GM23338 (cell line): ENCODE measurements around the gene OMA1.
A peak's percentile ranks its signal among the peaks of the same experiment; 100 is the strongest.

Source experiments
- CREB1 ChIP-seq: fragments of 250-450 bp; sonication (Bioruptor Pico); IDR thresholded peaks from 2 replicates; pipeline ENCODE4 v1.5.0; 2020; ENCODE audit warnings: low read depth, mild to moderate bottlenecking, moderate library complexity
- CTCF ChIP-seq, 2 experiments: fragments of 200-600 bp in 1 of 2; sonication (generic) in 1 of 2; conservative IDR thresholded peaks; 2 replicates each; pipeline versions ENCODE4 v1.5.1 to v1.6.1; 2016 to 2017; ENCODE audit warnings: antibody characterized with exemption in 2 of 2, low read depth in 2 of 2, mild to moderate bottlenecking in 2 of 2, moderate library complexity in 1 of 2
- EZH2 ChIP-seq: fragments of 200-600 bp; sonication (generic); IDR thresholded peaks from one replicate; pipeline ENCODE4 v1.8.0; 2017; ENCODE audit warnings: antibody characterized with exemption, mild to moderate bottlenecking, low read depth; ENCODE audit not compliant: unreplicated experiment
- EZH2phosphoT487 ChIP-seq: fragments of 200-600 bp; sonication (generic); IDR thresholded peaks from one replicate; pipeline ENCODE4 v1.8.1; 2018; ENCODE audit warnings: antibody characterized with exemption; ENCODE audit not compliant: unreplicated experiment
- JUNB ChIP-seq: IDR thresholded peaks from one replicate; pipeline ENCODE4 v1.6.1; 2016; ENCODE audit warnings: antibody characterized with exemption; ENCODE audit not compliant: unreplicated experiment
- POLR2AphosphoS5 ChIP-seq: IDR thresholded peaks from 2 replicates; pipeline ENCODE4 v1.6.1; 2016; ENCODE audit warnings: antibody characterized with exemption, low read depth
- REST ChIP-seq: IDR thresholded peaks from one replicate; pipeline ENCODE4 v1.6.1; 2018; ENCODE audit warnings: antibody characterized with exemption; ENCODE audit not compliant: unreplicated experiment

- TF ChIP-seq EZH2 (no peak), CREB1 (no peak), CTCF (conservative IDR thresholded peaks at IDR 0.05; ENCODE audit: low read depth in 2 of 2) (peak; percentile 78 to 92), POLR2AphosphoS5 (no peak), EZH2phosphoT487 (no peak), REST (no peak), JUNB (no peak)
Observed at GRCh38 chr1:58515794-58516401, 30.6 kb downstream of the OMA1 start.
